Activated CD4-positive, alpha-beta T cell treated with anti-CD3 and anti-CD28 coated beads, Interleukin-2, Interleukin-6, amounts not matched to agents 100 ng/mL and 50 ng/mL, durations not matched to agents 16 hours and 8 hours (primary cell): Measurements from ENCODE around the gene ACSF3.
A peak's percentile ranks its signal among the peaks of the same experiment; 100 is the strongest.
"Not testable (repeated sequence)": the region's sequence is repeated elsewhere in the genome, so short reads cannot be mapped to it uniquely, and the experiment has no call there.

ENCODE experiments used
- DNase-seq: peaks from one replicate; pipeline ENCODE4 v3.0.0-alpha.2; 2020

The ACSF3 gene

GRCh38 chr16:89056592-89056991 is 37.1 kb upstream of the ACSF3 start:
- DNase-seq, result no peak

DNA sequence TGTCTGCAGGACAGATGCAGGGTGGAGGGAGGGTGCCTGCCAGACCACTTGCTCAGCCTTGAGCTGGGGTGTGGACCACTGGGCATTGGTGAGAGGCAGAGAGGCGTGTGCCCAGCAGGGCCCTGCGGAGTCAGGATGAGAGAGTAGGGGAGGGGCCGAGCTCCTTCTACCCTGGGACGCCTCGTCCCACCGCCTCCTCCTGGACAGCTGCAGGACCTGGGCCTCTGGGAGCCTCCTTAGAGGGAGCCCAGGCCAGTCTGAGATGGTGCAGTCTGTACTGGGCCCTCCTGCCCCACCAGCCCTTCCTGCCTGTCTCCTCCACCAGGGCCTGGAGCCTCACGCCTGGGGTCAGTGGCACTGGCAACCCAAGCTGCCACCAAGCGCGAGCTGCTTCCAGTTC is 35.9 kb upstream of the ACSF3 start:
- DNase-seq, result no peak

DNA sequence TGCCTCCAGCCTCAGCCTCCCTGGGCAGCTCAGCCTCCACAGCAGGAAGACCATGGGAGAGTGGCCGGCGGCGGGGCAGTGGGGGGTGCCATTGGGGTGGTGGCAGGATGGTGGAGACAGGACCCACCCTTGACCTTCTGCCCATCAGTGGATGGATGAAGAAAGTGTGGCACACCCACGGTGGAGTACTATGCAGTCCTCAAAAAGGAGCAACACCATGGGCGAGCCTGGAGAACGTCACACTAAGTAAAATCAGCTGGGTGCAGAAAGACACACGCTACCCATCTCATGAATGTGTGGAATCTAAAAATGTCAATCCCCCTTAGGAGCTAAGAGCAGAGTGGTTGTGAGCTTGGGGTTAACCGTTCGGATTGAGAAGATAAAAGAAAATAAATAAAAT is 34.8 kb upstream of the ACSF3 start:
- DNase-seq, result no peak

DNA sequence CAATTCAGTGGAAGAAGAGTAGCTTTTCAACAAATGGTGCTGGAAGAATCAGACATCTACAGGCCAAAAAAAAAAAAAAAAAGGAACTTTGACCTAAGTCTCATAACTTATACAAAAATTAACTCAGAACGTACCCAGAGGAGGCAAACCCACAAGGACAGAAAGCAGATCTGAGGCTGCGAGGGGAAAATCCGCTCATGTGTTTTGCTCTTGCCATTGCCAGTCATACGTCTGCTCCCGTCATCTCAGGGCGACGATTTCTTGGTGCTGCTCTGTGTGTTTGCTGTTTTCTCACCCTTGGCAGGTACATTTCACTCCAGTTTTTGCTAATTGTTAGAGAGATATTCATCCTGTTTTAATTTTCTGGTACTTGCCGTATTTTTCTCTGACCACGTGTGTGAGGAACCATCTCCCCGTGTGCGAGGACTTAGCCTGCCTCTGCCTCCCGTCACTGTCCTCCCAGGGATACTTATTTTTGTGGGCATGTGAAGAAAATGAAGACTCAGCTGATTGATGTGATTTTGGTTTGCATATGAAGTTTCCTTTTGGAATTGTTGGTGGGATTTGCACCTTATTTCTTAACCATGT is 33.4 kb upstream of the ACSF3 start:
- DNase-seq, result peak; percentile 18

DNA sequence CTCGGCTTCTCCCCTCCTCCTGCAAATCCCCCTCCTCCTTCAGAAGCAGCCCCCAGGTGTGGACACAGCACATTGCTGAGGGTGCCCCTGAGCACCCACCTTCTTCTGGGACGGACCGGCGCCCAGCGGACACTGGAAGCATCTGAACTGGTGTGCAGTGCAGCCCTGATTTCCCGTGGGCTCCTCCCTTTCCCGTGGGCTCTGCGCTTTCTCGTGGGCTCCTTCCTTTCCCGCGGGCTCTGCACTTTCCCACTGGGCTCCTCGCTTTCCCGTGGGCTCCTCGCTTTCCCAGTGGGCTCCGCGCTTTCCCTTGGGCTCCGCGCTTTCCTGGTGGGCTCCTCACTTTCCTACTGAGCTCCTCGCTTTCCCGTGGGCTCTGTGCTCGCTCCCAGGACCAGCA is 32.6 kb upstream of the ACSF3 start:
- no peak for DNase-seq

DNA sequence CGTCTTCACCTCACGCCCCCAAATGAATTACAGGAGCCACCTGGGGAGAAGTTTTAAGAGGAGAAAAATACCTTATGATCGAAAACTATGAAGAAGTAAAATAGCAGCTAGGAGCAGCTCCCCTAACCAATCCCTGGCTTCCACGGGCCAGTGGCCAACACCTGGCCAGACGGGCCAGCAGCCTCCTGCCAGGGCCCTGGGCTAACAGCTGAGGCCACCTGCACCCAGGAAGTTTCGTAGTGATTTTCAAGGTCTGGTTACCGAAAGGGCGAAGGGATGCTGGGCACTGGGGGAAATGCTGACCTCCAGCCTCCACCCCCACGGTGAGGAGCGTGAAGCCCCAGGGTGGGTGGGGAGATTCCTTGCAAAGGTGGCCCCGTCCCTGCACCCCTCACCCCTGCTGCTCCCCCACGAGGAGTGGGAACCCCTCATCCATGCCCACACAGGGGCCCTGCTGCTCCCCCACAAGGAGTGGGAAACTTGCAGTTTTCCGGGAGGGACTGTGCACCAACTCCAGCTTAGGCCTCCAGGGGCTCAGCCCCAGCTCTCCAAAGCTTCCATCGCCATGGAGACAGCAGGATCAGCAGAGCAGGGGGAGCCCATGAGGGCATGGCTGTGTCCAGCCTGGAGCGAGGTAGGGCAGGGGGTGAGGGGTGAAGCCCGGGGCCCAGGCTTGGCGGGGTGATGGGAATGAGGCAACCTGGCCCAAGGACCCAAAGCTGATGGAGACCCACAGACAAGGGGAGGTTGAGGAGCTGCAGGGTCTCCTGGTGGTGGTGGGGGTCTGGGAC is 31.9 kb upstream of the ACSF3 start:
- DNase-seq, result no peak

DNA sequence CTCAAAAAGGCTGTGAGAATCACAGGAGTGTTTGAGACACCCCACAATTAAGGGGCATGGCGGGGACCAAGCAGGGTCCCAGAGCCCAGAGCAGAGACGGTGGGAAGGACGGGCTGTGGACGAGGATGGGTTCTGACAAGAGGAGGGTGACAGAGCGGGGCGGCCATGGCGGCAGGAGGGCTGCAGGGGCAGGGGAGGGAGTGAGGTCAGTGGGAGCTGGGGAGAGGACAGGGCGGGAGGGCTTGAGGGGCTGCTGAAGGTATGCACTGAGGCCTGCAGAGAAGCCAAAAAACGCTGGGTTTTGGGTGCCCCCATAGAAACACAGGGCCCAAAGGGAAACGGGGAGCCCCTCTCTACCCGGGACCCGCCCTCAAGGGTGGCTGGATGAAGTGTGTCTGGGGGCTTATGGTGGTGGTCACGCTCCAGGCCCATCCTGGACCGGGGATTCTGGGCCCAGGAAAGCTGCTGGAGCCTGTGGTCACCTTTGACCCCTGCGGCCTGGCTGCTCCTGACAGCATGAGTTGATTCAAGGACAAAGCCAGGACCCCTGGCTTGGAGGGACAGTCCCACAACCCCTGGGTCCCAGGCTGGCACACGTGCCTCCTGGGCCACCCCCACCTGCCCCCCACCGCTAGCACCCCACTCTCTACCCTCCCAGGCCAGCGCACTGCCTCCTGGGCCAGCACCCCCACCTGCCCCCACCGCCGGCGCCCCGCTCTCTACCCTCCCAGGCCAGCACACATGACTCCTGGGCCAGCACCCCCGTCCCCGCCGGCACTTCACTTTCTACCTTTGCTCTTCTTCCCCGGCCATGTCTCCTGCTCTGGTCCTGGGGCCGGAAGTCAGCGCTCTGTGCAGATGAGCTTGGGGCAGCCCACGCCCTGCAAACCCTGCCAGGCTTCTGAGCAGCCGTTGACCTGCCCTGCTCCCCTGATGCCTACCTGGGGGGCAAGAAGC is 31.0 kb upstream of the ACSF3 start:
- no peak for DNase-seq

DNA sequence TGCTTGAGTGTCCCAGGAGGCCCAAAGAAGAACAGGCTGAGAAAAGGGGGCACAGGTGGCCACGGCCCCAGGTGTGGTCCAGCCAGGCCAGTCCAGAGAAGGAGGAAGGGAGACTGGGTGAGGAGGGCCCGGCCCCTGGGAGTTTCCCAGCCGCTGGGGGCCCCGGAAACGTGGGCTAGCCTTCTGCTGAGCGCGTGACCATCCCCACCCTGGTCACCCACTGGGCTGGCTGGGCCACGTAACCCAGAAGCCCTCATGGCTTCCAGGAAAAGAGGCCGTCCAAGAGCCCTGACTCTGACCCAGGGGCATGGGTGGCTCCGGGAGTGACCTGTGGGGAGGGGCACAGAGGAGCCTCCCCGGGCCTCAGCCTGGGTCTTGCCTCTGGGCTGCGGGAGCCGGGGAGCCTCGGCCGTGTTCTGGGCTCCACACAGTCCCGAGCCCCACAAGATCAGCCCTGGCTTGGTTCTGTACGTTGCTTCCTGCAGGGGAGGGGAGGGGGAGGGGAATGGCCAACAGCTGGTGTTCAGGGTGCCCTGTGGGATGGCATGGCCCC is 29.8 kb upstream of the ACSF3 start:
- no peak for DNase-seq

DNA sequence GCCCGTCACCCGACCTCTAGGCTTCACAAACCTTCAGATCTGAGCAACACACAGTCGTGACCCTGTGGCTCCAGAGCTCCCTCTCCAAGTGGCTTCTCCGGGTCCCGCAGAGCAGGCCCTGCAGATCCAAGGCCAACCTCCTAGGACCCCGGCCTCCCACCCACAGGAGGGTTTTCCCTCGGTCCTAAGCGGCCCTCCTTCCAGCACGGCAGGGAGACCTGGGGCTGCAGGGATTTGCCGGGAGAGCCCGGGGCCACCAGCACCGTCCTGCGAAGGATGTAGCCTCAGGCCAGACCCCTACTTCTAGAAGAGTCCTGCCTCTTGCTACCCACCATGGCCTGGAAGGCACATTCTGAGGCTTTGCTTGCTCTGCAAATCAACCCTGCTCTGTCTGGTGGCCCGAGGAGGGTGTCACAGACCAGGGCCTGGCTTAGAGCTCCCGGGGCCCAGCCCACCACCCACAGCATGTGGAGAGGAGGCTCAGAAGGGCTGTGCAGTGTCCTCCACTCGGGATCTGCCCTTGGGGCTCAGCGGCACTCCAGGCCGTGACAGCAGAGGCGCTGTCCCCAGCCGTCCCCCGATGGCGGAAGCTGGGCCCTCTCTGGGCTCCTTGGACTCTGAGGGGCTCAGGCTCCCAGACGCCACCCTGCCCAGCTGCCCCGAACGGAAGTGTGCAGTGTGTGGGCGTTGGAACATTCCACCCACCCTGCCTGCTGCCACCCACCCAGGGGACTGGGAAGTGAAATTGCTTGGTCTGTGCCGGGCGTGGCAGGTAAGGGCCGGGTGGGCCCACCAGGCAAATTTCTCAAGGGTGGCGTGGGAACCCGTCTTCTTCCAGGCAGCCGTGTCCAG is 28.8 kb upstream of the ACSF3 start:
- DNase-seq, result no peak

DNA sequence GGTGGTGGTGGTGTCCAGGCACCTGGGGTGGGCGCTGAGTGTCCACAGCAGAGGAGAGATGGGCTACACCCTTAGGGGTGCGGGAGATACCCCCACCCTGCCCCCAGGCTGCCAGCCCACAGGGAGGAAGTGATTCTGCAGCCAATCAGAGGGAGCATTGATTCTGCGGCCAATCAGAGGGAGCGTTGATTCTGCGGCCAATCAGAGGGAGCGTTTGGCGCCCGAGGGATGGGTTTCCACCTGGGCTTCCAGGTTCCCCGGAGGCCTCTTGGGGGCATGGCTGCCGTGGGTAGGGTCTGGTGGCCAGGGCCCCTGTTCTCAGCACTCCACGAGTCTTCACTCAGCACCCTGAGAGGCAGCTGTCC is 28.2 kb upstream of the ACSF3 start:
- DNase-seq, result no peak

GRCh38 chr16:89066721-89067120 is 26.9 kb upstream of the ACSF3 start:
- DNase-seq, result no peak

- no peak for DNase-seq
These were observed 25.8 kb upstream of the ACSF3 start for GRCh38 chr16:89067677-89068443.

DNA sequence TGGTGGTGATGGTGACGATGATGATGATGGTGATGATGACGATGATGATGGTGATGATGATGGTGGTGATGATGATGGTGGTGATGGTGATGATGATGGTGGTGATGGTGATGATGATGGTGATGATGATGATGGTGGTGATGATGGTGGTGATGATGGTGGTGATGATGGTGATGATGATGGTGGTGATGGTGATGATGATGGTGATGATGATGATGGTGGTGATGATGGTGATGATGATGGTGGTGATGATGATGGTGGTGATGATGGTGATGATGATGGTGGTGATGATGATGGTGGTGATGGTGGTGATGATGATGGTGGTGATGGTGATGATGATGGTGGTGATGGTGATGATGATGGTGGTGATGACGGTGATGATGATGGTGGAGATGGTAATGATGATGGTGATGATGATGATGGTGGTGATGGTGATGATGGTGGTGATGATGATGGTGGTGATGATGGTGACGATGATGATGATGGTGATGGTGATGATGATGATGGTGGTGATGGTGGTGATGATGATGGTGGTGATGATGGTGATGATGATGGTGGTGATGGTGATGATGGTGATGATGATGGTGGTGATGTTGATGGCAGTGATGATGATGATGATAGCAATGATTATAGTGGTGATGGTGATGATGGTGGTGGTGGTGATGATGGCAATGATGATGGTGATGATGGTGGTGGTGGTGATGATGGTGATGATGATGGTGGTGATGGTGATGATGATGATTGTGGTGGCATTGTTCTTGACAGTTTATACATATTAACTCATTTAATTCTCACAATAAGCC is 24.6 kb upstream of the ACSF3 start:
- not testable (repeated sequence) for DNase-seq

DNA sequence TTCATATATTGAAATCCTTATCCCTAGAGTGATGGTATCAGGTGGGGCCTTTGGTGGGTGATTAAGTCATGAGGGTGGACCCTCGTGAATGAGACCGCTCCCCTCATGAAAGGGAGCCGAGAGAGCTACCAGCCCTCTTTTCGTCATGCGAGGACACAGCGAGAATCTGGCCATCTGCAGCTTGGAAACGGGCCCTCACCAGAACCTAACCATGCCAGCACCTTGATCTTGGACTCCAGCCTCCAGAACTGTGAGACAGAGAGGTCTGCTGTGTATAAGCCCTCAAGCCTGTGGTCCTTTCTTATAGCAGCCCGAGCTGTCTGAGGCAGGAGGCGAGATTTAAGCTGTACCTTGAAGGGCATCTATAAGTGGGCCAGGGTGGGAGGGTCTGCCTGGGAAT is 23.7 kb upstream of the ACSF3 start:
- no peak for DNase-seq

GRCh38 chr16:89070590-89070989 is 23.1 kb upstream of the ACSF3 start:
- DNase-seq, result no peak

DNA sequence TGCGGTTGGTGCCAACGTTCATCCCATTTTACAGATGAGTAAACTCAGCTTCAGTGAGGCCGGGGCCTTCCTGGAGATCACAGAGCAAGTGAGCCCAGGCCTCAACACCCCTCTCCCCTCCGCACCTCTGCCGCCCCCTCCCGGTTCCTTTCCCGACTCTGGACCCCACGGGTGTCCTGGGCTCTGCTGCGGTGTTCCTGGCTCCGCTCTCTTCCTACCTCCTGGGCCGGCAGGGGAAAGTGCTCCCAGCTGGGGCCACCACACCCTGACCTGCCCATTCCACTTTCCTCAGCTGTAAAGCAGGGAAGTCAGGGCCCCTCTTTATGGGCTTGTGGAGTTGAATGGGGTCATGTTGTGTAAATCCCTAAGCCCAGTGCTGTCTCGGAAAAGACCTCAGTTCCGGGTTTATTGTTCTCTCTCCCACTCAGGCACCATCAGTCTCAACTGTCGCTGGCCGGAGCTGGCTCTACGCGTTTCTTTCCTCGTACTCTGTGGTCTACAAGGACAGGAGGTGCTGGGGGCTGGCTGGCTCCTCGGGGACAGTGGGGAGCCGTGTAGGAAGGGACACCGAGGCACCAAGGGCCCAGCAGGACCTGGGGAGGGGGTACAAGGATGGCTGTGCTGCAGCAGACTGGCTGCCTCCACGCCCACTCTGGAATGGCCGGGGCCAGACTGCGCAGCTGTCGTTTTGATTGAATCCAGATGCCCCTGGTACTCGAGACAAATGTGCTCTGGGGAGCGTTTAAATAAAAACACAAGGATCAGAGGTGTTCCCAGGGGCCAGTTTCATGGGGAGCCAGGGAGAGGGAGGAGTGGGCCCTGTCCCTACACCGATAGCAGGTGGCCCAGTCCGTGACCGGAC is 21.7 kb upstream of the ACSF3 start:
- no peak for DNase-seq

- no peak for DNase-seq
These were observed 21.0 kb upstream of the ACSF3 start for GRCh38 chr16:89072548-89073130.

- no peak for DNase-seq
These were observed 20.1 kb upstream of the ACSF3 start for GRCh38 chr16:89073346-89074071.
